ENCODE results near the gene INPP5D. TPM values are rescaled to one million over a fixed set of nuclear protein-coding genes. Genes with fewer than 3 reads are reported as not detected.

Gene INPP5D
- total RNA-seq, 1 donor from 2014 or later: 8.9 TPM

- Mint-ChIP-seq H3K4me1 (no peaks in the 10 kb centered on the region), H3K36me3 (peaks cover 6% of the 10 kb centered on the region), H3K27ac (no peak overlapping the region), H3K9me3 (peaks cover 21% of the 10 kb centered on the region), H3K4me3 (no peak overlapping the region), H3K27me3 (ENCODE audit: low read depth) (no peaks in the 10 kb centered on the region)
- no peak for DNase-seq (ENCODE audit: low spot score in 2 of 2, unreplicated experiment in 2 of 2)
- no peak for TF ChIP-seq CTCF (IDR thresholded peaks at IDR 0.05; ENCODE audit: unreplicated experiment)
Measured at GRCh38 chr2:233179848-233180366, 119.8 kb downstream of the INPP5D start.

- DNase-seq (ENCODE audit: low spot score in 2 of 2, unreplicated experiment in 2 of 2): no peak
- peaks cover 1% of the 10 kb centered on the region for H3K4me1 Mint-ChIP-seq
- H3K27me3 Mint-ChIP-seq (ENCODE audit: low read depth): no peaks in the 10 kb centered on the region
- peaks cover 6% of the 10 kb centered on the region for H3K36me3 Mint-ChIP-seq
- H3K4me3 Mint-ChIP-seq: no peak overlapping the region
- TF ChIP-seq CTCF (IDR thresholded peaks at IDR 0.05; ENCODE audit: unreplicated experiment): no peak
- peaks cover 21% of the 10 kb centered on the region for H3K9me3 Mint-ChIP-seq
- no peak overlapping the region for H3K27ac Mint-ChIP-seq
Measured at GRCh38 chr2:233183869-233184418, 123.8 kb downstream of the INPP5D start.

GRCh38 chr2:233184669-233185068 is 124.5 kb downstream of the INPP5D start:
- Mint-ChIP-seq H3K27me3 (ENCODE audit: low read depth) (no peaks in the 10 kb centered on the region), H3K36me3 (peaks cover 4% of the 10 kb centered on the region), H3K9me3 (peaks cover 13% of the 10 kb centered on the region), H3K4me3 (no peak overlapping the region), H3K27ac (no peak overlapping the region), H3K4me1 (peaks cover 1% of the 10 kb centered on the region)
- TF ChIP-seq CTCF (IDR thresholded peaks at IDR 0.05; ENCODE audit: unreplicated experiment): no peak
- no peak for DNase-seq (ENCODE audit: low spot score in 2 of 2, unreplicated experiment in 2 of 2)

GRCh38 chr2:233185330-233185729 is 125.2 kb downstream of the INPP5D start:
- no peaks in the 10 kb centered on the region for H3K27me3 Mint-ChIP-seq (ENCODE audit: low read depth)
- H3K36me3 Mint-ChIP-seq: peaks cover 4% of the 10 kb centered on the region
- H3K4me1 Mint-ChIP-seq: peaks cover 1% of the 10 kb centered on the region
- TF ChIP-seq CTCF (IDR thresholded peaks at IDR 0.05; ENCODE audit: unreplicated experiment): no peak
- H3K27ac Mint-ChIP-seq: no peak overlapping the region
- H3K9me3 Mint-ChIP-seq: peaks cover 7% of the 10 kb centered on the region
- no peak overlapping the region for H3K4me3 Mint-ChIP-seq
- no peak for DNase-seq (ENCODE audit: low spot score in 2 of 2, unreplicated experiment in 2 of 2)

- DNase-seq (ENCODE audit: low spot score in 2 of 2, unreplicated experiment in 2 of 2): no peak
- Mint-ChIP-seq H3K27me3 (ENCODE audit: low read depth) (no peaks in the 10 kb centered on the region), H3K4me3 (no peak overlapping the region), H3K36me3 (peaks cover 2% of the 10 kb centered on the region), H3K4me1 (peaks cover 1% of the 10 kb centered on the region), H3K27ac (no peak overlapping the region), H3K9me3 (peaks cover 3% of the 10 kb centered on the region)
- TF ChIP-seq CTCF (IDR thresholded peaks at IDR 0.05; ENCODE audit: unreplicated experiment): no peak
Measured at GRCh38 chr2:233185963-233186362, 125.8 kb downstream of the INPP5D start.
